C4-2B (cell line): Measurements from ENCODE around the gene DOCK11.

Experiments
- CTCF ChIP-seq: fragments of 450-650 bp; conservative IDR thresholded peaks from 2 replicates; pipeline ENCODE4 v1.5.1; 2017; ENCODE audit warnings: mild to moderate bottlenecking
- ZFX ChIP-seq: fragments of 450-650 bp; IDR thresholded peaks from 2 replicates; pipeline ENCODE4 v1.6.1; 2017

DNA sequence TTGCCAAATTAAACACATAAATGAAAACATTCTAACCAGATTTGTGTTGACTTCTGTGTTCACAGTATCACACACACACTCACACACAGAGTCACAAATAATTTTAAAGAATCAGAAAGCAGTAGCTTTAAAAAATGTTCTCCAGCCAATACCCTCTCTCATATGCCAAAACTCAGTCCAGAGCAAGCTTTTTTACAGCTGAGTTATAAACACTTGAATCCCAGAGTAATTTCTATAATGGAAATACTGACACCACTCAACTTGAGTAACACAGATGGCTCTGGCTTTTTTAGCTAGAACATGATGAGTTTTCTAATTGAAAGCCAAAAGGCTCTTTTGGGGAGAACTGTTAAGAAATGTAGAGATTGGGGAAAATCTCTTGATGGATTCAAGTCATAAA is 100.8 kb downstream of the DOCK11 start:
- TF ChIP-seq CTCF: no peak
- no peak for TF ChIP-seq ZFX
